Endothelial cell of umbilical vein (primary cell): ENCODE measurements around the gene CGNL1.

Source experiments
- CTCF ChIP-seq, 2 donors: IDR thresholded peaks; 1 replicate in 1 of 2; 2 replicates in 1 of 2; pipeline ENCODE4 v1.5.1; 2011; ENCODE audit warnings: low read length in 2 of 2, mild to moderate bottlenecking in 2 of 2, moderate library complexity in 2 of 2, control low read depth in 1 of 2, inconsistent platforms in 1 of 2, low read depth in 1 of 2; ENCODE audit not compliant: insufficient read depth in 1 of 2; ENCODE audit errors: extremely low read depth in 1 of 2
- EZH2 ChIP-seq: IDR thresholded peaks from 2 replicates; pipeline ENCODE4 v1.6.1; 2012; ENCODE audit warnings: borderline replicate concordance, low read depth, mild to moderate bottlenecking, moderate library complexity, low read length, inconsistent platforms; ENCODE audit not compliant: severe bottlenecking
- POLR2A ChIP-seq: IDR thresholded peaks from 2 replicates; pipeline ENCODE4 v1.6.1; 2012; ENCODE audit warnings: low read depth, mild to moderate bottlenecking, control low read depth, low read length
- POLR2AphosphoS5 ChIP-seq: IDR thresholded peaks from 2 replicates; pipeline ENCODE4 v1.6.1; 2012; ENCODE audit warnings: low read depth, mild to moderate bottlenecking, control low read depth, low read length, moderate library complexity; ENCODE audit not compliant: insufficient read depth

- TF ChIP-seq CTCF (IDR thresholded peaks at IDR 0.05; ENCODE audit: extremely low read depth in 1 of 2, insufficient read depth in 1 of 2, low read depth in 1 of 2, low read length in 2 of 2) (peak; percentile 11 to 32), POLR2AphosphoS5 (no peak), POLR2A (no peak), EZH2 (no peak)
These were observed 130.1 kb downstream of the CGNL1 start for GRCh38 chr15:57506422-57506821.
